HG03135 (cell line): ENCODE results near the gene KBTBD3.
"Not testable (repeated sequence)": the region's sequence is repeated elsewhere in the genome, so short reads cannot be mapped to it uniquely, and the experiment has no call there.

ENCODE experiments used
- ATAC-seq: cut with Tn5 transposase; IDR thresholded peaks from one replicate; pipeline ENCODE4 v1.9.1; 2021; ENCODE audit warnings: mild to moderate bottlenecking, moderate library complexity; ENCODE audit not compliant: unreplicated experiment

The KBTBD3 gene

GRCh38 chr11:106012744-106013143 is 64.4 kb downstream of the KBTBD3 start:
- ATAC-seq: no peak

GRCh38 chr11:106011481-106011880 is 65.7 kb downstream of the KBTBD3 start:
- ATAC-seq: no peak

DNA sequence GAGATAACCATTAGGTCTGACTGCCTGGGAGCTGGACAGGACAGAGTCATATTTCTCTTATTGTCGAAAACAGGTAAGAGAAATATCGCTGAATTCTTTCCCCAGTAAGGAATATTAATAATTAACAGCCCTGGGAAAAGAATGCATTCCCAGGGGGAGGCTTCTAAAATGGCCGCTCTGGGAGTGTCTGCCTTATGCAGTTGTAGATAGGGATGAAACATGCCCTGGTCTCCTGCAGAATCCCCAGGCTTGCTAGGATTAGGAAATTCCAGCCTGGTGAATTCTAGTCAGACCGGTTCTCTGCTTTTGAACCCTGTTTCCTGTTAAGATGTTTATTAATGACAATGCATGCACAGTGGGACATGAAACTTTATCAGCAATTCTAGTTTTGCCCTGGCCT is 74.1 kb downstream of the KBTBD3 start:
- not testable (repeated sequence) for ATAC-seq

- ATAC-seq: no peak
These were observed 75.7 kb downstream of the KBTBD3 start for GRCh38 chr11:106001304-106002012.
